ENCODE data around the gene ULK4. TPM values are rescaled to one million over a fixed set of nuclear protein-coding genes. Genes with fewer than 3 reads are reported as not detected.

ULK4 gene
- total RNA-seq, 1 experiment from 2014 or later: 6.3 TPM

GRCh38 chr3:41611008-41611407 lies 350.9 kb downstream of the ULK4 start:
- DNase-seq (ENCODE audit: low read depth, low spot score) (no peak), ATAC-seq (no peak)
- H2AFZ ChIP-seq (ENCODE audit: low read depth, low read length, poor library complexity, severe bottlenecking): no peak overlapping the region
- H3K4me3 ChIP-seq (replicated peaks in 1 of 2; ENCODE audit: low read depth in 1 of 2, low read length in 2 of 2): no peak overlapping the region
- ChIA-PET RAD21 (ENCODE audit: low non-redundant PET in 1 of 2, low total read pairs in 2 of 2, uncharacterized antibody in 2 of 2, unreplicated experiment in 2 of 2) (no interaction called here), CTCF (no interaction called here), POLR2A (no interaction called here)
- H3K79me2 ChIP-seq (ENCODE audit: insufficient read depth, low read length): no peaks in the 10 kb centered on the region
- no peaks in the 10 kb centered on the region for H3K9me3 ChIP-seq (ENCODE audit: control insufficient read depth in 1 of 2, insufficient read depth in 1 of 2, low read depth in 1 of 2, low read length in 2 of 2)
- H3K4me1 ChIP-seq (ENCODE audit: control insufficient read depth in 1 of 2, insufficient read depth in 2 of 2, low read length in 2 of 2): no peaks in the 10 kb centered on the region
- no peaks in the 10 kb centered on the region for H3K27me3 ChIP-seq (ENCODE audit: insufficient read depth, low read length)
- no TSS peak for BruUV-seq (replicated peaks)
- intact Hi-C loops (cut with micrococcal nuclease): no loop called here
- no peak overlapping the region for H3K4me2 ChIP-seq (ENCODE audit: low read length)
- H3K9me2 ChIP-seq (ENCODE audit: insufficient read depth): no peaks in the 10 kb centered on the region
- no peak overlapping the region for H3K9ac ChIP-seq (ENCODE audit: low read length)
- H4K20me1 ChIP-seq (ENCODE audit: insufficient read depth): no peaks in the 10 kb centered on the region
- no peaks in the 10 kb centered on the region for H3K36me3 ChIP-seq (ENCODE audit: control insufficient read depth in 1 of 2, insufficient read depth in 2 of 2, low read length in 2 of 2)
- TF ChIP-seq ZNF274 (IDR thresholded peaks at IDR 0.05; ENCODE audit: low read depth, low read length): no peak
- TF ChIP-seq EGR1 (IDR thresholded peaks at IDR 0.05; ENCODE audit: low read depth): no peak
- no peak for TF ChIP-seq ZBTB33 (IDR thresholded peaks at IDR 0.05; ENCODE audit: extremely low read depth, insufficient replicate concordance, low read length)
- TF ChIP-seq CTCF (IDR thresholded peaks at IDR 0.05 in 2 of 3, conservative IDR thresholded peaks at IDR 0.05 in 1 of 3; ENCODE audit: borderline replicate concordance in 1 of 3, insufficient read depth in 1 of 3, low read depth in 2 of 3, low read length in 2 of 3): no peak
- TF ChIP-seq ELF1 (IDR thresholded peaks at IDR 0.05; ENCODE audit: borderline replicate concordance, low read depth): no peak
- no peak for TF ChIP-seq REST (IDR thresholded peaks at IDR 0.05; ENCODE audit: low read depth)
- TF ChIP-seq CEBPB (IDR thresholded peaks at IDR 0.05; ENCODE audit: low read depth): no peak
- TF ChIP-seq YY1 (IDR thresholded peaks at IDR 0.05; ENCODE audit: extremely low read depth, insufficient replicate concordance, low read depth, low read length): no peak
- TF ChIP-seq POLR2AphosphoS5 (IDR thresholded peaks at IDR 0.05; ENCODE audit: low read depth, low read length): no peak
- no peak for TF ChIP-seq EZH2phosphoT487 (IDR thresholded peaks at IDR 0.05; ENCODE audit: borderline replicate concordance)
- no peak for TF ChIP-seq SP1 (IDR thresholded peaks at IDR 0.05; ENCODE audit: low read depth)
- TF ChIP-seq EZH2 (IDR thresholded peaks at IDR 0.05): no peak
- no peak for TF ChIP-seq TCF7L2 (IDR thresholded peaks at IDR 0.05; ENCODE audit: borderline replicate concordance, extremely low read depth, insufficient read depth, insufficient read length)
- H3K27ac ChIP-seq (ENCODE audit: low read depth, low read length): no peak overlapping the region
